GM23338 (cell line): ENCODE measurements around the gene CLIP1. TPM values are rescaled to one million over a fixed set of nuclear protein-coding genes. Genes with fewer than 3 reads are reported as not detected.

Experiments
- ATAC-seq: fragments of 200-7000 bp; cut with Tn5 transposase; 3 replicates; pipeline ENCODE4 v1.9.1; 2020
- DNase-seq: peaks from one replicate; pipeline ENCODE4 v3.0.0-alpha.2; 2015; ENCODE audit warnings: low spot score
- H2AFZ ChIP-seq: fragments of 200-600 bp; sonication (generic); 2 replicates; pipeline ENCODE4 v1.8.0; 2016; ENCODE audit warnings: antibody characterized with exemption, mild to moderate bottlenecking, moderate library complexity
- H3F3A ChIP-seq: fragments of 200-600 bp; sonication (generic); replicated peaks from 2 replicates; pipeline ENCODE4 v1.8.0; 2017; ENCODE audit warnings: antibody characterized with exemption, mixed run types, low read depth
- H3K27ac ChIP-seq: fragments of 200-600 bp; sonication (generic); 2 replicates; pipeline ENCODE4 v1.6.1; 2016; ENCODE audit warnings: low read depth
- H3K27me3 ChIP-seq: fragments of 200-600 bp; sonication (generic); 2 replicates; pipeline ENCODE4 v1.8.0; 2016; ENCODE audit warnings: mild to moderate bottlenecking, mixed run types, moderate library complexity; ENCODE audit not compliant: insufficient read depth
- H3K36me3 ChIP-seq: fragments of 200-600 bp; sonication (generic); 2 replicates; pipeline ENCODE4 v1.8.0; 2016; ENCODE audit warnings: mild to moderate bottlenecking; ENCODE audit not compliant: insufficient read depth
- H3K4me1 ChIP-seq: fragments of 200-600 bp; sonication (generic); 2 replicates; pipeline ENCODE4 v1.8.0; 2016; ENCODE audit warnings: mild to moderate bottlenecking, moderate library complexity; ENCODE audit not compliant: insufficient read depth
- H3K4me2 ChIP-seq: fragments of 200-600 bp; sonication (generic); 2 replicates; pipeline ENCODE4 v1.7.1; 2017; ENCODE audit warnings: mixed run types
- H3K4me3 ChIP-seq: fragments of 200-600 bp; sonication (generic); 2 replicates; pipeline ENCODE4 v1.6.1; 2016; ENCODE audit warnings: mixed run types
- H3K79me2 ChIP-seq: fragments of 200-600 bp; sonication (generic); replicated peaks from 2 replicates; pipeline ENCODE4 v1.8.0; 2017; ENCODE audit warnings: mild to moderate bottlenecking; ENCODE audit not compliant: insufficient read depth
- H3K9me2 ChIP-seq: fragments of 200-600 bp; sonication (generic); 2 replicates; pipeline ENCODE4 v1.8.0; 2017; ENCODE audit not compliant: insufficient read depth
- H4K20me1 ChIP-seq: fragments of 200-600 bp; sonication (generic); replicated peaks from 2 replicates; pipeline ENCODE4 v1.8.0; 2017; ENCODE audit warnings: mild to moderate bottlenecking; ENCODE audit not compliant: insufficient read depth
- H3K27ac Mint-ChIP-seq: 2 replicates; pipeline ENCODE4 v1.8.0; 2020; ENCODE audit warnings: inconsistent platforms, mild to moderate bottlenecking, moderate library complexity, mixed read lengths
- H3K27me3 Mint-ChIP-seq: 3 replicates; pipeline ENCODE4 v1.8.0; 2022; ENCODE audit warnings: low read depth, mild to moderate bottlenecking, moderate library complexity, mixed read lengths, inconsistent platforms; ENCODE audit not compliant: insufficient read depth, poor library complexity
- H3K36me3 Mint-ChIP-seq: 3 replicates; pipeline ENCODE4 v1.8.0; 2021; ENCODE audit warnings: low read depth, mild to moderate bottlenecking, inconsistent platforms, moderate library complexity, mixed read lengths
- H3K4me1 Mint-ChIP-seq: 3 replicates; pipeline ENCODE4 v1.8.0; 2020; ENCODE audit warnings: mild to moderate bottlenecking, inconsistent platforms, mixed read lengths
- H3K4me3 Mint-ChIP-seq: 3 replicates; pipeline ENCODE4 v1.8.0; 2021; ENCODE audit warnings: moderate library complexity, mild to moderate bottlenecking, inconsistent platforms, mixed read lengths
- H3K9me3 Mint-ChIP-seq: 3 replicates; pipeline ENCODE4 v1.8.0; 2020; ENCODE audit warnings: moderate library complexity, mild to moderate bottlenecking, inconsistent platforms, mixed read lengths
- EZH2 ChIP-seq: fragments of 200-600 bp; sonication (generic); IDR thresholded peaks from one replicate; pipeline ENCODE4 v1.8.0; 2017; ENCODE audit warnings: antibody characterized with exemption, mild to moderate bottlenecking, low read depth; ENCODE audit not compliant: unreplicated experiment
- JUNB ChIP-seq: IDR thresholded peaks from one replicate; pipeline ENCODE4 v1.6.1; 2016; ENCODE audit warnings: antibody characterized with exemption; ENCODE audit not compliant: unreplicated experiment
- POLR2AphosphoS5 ChIP-seq: IDR thresholded peaks from 2 replicates; pipeline ENCODE4 v1.6.1; 2016; ENCODE audit warnings: antibody characterized with exemption, low read depth
- ZNF331 ChIP-seq: fragments of 250-450 bp; sonication (Bioruptor Pico); IDR thresholded peaks from 2 replicates; pipeline ENCODE4 v1.5.0; 2020; ENCODE audit warnings: low read depth, mild to moderate bottlenecking, moderate library complexity
- polyA plus RNA-seq: library from polyadenylated mRNA; unstranded; fragments of >200 nt; fragmentation: Nextera tagmentation; extraction: Ambion mirVana; gene quantifications from 2 replicates; pipeline ENCODE4 v1.2.1, GENCODE V29; 2016
- total RNA-seq: library from RNA; depleted of rRNA; stranded (reverse); fragments of >200 nt; shearing (Covaris generic); gene quantifications from 2 replicates; pipeline ENCODE4 v1.2.3, GENCODE V29; 2014
- TF ChIP-seq, protein P1 (sequence below), 2 experiments: fragments of 200-600 bp in 1 of 2; sonication (generic) in 1 of 2; conservative IDR thresholded peaks; 2 replicates each; pipeline versions ENCODE4 v1.5.1 to v1.6.1; 2016 to 2017; ENCODE audit warnings: antibody characterized with exemption in 2 of 2, low read depth in 2 of 2, mild to moderate bottlenecking in 2 of 2, moderate library complexity in 1 of 2
- TF ChIP-seq, protein P2 (sequence below): IDR thresholded peaks from one replicate; pipeline ENCODE4 v1.6.1; 2018; ENCODE audit warnings: antibody characterized with exemption; ENCODE audit not compliant: unreplicated experiment

Gene CLIP1
- total and polyA plus RNA-seq, 2 experiments from 2014 or later, result 11.5 to 21.1 TPM

DNA sequence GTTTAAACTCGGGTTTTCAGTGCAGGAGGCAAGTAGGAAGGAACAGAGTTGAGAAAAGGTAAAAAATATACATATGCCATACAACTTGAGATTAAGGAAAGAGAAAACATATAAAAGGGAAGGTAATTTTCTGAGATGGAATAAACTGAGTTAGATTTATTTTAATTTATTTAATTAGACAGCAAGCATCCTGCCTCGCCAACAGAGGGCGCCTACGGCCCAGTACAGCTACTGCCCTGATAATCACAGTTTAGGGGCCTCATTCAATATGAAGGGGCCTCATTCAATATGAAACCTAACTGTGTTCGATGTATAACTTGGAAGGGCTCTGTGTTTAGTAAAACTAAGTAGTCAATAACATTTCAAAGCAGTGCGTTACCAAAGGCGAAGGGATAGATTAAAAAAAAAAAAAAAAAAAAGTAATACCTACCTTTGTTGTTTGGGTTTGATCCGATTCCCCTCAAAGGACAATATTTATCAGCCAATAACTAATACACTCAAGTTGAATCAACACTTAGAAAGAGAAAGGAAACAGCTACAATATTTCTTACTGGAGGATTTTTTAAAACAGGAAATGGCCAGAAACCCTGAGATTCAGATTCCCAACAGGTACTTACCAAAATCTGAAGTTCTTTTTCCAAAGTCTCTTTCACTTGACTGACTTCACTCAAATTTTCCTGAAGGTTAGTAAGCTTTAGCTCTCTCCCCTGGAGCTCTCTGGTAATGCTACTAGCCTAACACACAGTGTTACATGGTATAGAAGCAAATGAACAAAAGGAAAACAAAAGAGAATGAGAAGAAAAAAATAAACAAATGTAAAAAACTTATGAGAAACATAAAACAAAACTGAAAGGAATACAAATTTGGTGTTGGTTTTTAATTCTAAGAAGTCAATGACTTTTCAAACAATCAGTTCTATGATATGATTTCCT, 86.2 kb downstream of the CLIP1 start:
- Mint-ChIP-seq H3K9me3 (no peaks in the 10 kb centered on the region), H3K27me3 (no peaks in the 10 kb centered on the region), H3K4me1 (no peaks in the 10 kb centered on the region), H3K27ac (no peak overlapping the region), H3K4me3 (no peak overlapping the region), H3K36me3 (0 out of 3 replicates have a peak, but pooled peaks cover 3% of the 10 kb centered on the region)
- Histone ChIP-seq H3K9me2 (no peaks in the 10 kb centered on the region), H3K79me2 (no peaks in the 10 kb centered on the region), H4K20me1 (no peaks in the 10 kb centered on the region; the same call in 1 of the 2 replicates), H2AFZ (no peak overlapping the region), H3K4me1 (no peaks in the 10 kb centered on the region), H3K4me2 (no peak overlapping the region), H3K36me3 (peaks cover 2% of the 10 kb centered on the region; the same call in 1 of the 2 replicates), H3K27ac (no peak overlapping the region; the same call in 1 of the 2 replicates), H3K4me3 (no peak overlapping the region), H3F3A (no peaks in the 10 kb centered on the region), H3K27me3 (no peaks in the 10 kb centered on the region)
- ATAC-seq (peak; percentile 73), DNase-seq (peak; percentile 53)
- TF ChIP-seq, protein P1, sequence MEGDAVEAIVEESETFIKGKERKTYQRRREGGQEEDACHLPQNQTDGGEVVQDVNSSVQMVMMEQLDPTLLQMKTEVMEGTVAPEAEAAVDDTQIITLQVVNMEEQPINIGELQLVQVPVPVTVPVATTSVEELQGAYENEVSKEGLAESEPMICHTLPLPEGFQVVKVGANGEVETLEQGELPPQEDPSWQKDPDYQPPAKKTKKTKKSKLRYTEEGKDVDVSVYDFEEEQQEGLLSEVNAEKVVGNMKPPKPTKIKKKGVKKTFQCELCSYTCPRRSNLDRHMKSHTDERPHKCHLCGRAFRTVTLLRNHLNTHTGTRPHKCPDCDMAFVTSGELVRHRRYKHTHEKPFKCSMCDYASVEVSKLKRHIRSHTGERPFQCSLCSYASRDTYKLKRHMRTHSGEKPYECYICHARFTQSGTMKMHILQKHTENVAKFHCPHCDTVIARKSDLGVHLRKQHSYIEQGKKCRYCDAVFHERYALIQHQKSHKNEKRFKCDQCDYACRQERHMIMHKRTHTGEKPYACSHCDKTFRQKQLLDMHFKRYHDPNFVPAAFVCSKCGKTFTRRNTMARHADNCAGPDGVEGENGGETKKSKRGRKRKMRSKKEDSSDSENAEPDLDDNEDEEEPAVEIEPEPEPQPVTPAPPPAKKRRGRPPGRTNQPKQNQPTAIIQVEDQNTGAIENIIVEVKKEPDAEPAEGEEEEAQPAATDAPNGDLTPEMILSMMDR (conservative IDR thresholded peaks at IDR 0.05; ENCODE audit: low read depth in 2 of 2), result peak; percentile 83 to 89
- TF ChIP-seq JUNB, result no peak
- TF ChIP-seq, protein P2, sequence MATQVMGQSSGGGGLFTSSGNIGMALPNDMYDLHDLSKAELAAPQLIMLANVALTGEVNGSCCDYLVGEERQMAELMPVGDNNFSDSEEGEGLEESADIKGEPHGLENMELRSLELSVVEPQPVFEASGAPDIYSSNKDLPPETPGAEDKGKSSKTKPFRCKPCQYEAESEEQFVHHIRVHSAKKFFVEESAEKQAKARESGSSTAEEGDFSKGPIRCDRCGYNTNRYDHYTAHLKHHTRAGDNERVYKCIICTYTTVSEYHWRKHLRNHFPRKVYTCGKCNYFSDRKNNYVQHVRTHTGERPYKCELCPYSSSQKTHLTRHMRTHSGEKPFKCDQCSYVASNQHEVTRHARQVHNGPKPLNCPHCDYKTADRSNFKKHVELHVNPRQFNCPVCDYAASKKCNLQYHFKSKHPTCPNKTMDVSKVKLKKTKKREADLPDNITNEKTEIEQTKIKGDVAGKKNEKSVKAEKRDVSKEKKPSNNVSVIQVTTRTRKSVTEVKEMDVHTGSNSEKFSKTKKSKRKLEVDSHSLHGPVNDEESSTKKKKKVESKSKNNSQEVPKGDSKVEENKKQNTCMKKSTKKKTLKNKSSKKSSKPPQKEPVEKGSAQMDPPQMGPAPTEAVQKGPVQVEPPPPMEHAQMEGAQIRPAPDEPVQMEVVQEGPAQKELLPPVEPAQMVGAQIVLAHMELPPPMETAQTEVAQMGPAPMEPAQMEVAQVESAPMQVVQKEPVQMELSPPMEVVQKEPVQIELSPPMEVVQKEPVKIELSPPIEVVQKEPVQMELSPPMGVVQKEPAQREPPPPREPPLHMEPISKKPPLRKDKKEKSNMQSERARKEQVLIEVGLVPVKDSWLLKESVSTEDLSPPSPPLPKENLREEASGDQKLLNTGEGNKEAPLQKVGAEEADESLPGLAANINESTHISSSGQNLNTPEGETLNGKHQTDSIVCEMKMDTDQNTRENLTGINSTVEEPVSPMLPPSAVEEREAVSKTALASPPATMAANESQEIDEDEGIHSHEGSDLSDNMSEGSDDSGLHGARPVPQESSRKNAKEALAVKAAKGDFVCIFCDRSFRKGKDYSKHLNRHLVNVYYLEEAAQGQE, result no peak

DNA sequence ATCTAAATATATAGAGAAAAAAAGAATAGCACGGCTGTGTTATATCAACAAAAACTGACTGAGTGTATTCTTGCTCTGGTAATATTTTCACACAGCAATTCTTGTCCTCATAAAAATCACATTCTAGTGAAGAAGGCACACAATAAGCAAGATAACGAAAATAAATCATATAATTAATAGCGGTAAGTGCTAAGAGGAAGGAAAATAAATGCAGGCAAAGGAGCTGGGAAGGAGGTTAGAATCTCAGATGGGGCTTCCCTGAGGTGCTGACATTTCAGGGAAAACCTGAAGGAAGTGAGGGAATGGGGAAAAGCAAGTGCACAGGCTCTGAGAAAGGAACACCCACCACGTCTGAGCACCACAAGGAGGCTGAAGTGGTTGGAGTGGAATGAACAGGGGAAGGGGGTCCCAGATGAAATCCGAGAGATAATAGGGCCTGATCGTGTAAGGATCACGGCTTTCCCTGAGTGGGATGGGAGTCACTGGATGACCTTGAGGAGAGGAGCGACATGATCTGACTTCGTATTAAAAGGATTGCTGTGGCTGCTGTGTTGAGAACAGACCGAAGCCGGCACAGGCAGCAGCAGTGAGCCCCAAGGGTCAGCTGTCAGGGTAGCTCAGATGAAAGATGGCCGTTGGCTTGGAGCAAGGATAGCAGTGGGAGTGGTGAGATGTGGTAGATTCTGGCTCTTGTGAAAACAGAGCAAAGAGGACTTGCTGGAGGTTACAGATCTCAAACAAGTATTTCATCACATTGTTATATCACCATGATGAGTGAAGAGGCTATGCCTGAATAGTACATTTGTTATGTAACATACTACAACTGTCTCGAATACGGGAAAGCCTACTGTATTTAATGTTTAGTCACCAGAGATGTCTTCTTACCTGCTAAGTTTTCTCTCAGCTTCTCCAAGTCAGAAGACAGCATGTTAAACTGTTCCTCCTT, 89.1 kb downstream of the CLIP1 start:
- Histone ChIP-seq H3F3A (no peaks in the 10 kb centered on the region), H3K27ac (no peak overlapping the region), H3K4me1 (no peaks in the 10 kb centered on the region), H3K27me3 (no peaks in the 10 kb centered on the region), H3K79me2 (no peaks in the 10 kb centered on the region), H3K9me2 (no peaks in the 10 kb centered on the region), H3K4me3 (no peak overlapping the region), H3K4me2 (no peak overlapping the region), H4K20me1 (no peaks in the 10 kb centered on the region; the same call in 1 of the 2 replicates), H3K36me3 (peaks cover 2% of the 10 kb centered on the region; the same call in 1 of the 2 replicates), H2AFZ (no peak overlapping the region)
- no peaks in the 10 kb centered on the region for H3K9me3 Mint-ChIP-seq
- no peak for ATAC-seq
- H3K4me1 Mint-ChIP-seq, result no peaks in the 10 kb centered on the region
- no peak overlapping the region for H3K4me3 Mint-ChIP-seq
- peaks cover 1% of the 10 kb centered on the region for H3K27me3 Mint-ChIP-seq
- no peak overlapping the region for H3K27ac Mint-ChIP-seq
- H3K36me3 Mint-ChIP-seq, result 0 out of 3 replicates have a peak, but pooled peaks cover 3% of the 10 kb centered on the region
- TF ChIP-seq POLR2AphosphoS5 (no peak), EZH2 (no peak), ZNF331 (no peak)
- DNase-seq, result no peak
